Hepatocyte (in vitro differentiated cells): ENCODE data around the gene SLC9A8.

Source experiments
- EZH2 ChIP-seq: fragments of 200-600 bp; sonication (generic); IDR thresholded peaks from 2 replicates; pipeline ENCODE4 v1.6.1; 2016; ENCODE audit warnings: antibody characterized with exemption, mild to moderate bottlenecking, borderline replicate concordance
- TF ChIP-seq, protein P1 (sequence below): fragments of 200-600 bp; sonication (generic); IDR thresholded peaks from 2 replicates; pipeline ENCODE4 v1.5.1; 2016; ENCODE audit warnings: antibody characterized with exemption, mild to moderate bottlenecking; ENCODE audit not compliant: poor library complexity

DNA sequence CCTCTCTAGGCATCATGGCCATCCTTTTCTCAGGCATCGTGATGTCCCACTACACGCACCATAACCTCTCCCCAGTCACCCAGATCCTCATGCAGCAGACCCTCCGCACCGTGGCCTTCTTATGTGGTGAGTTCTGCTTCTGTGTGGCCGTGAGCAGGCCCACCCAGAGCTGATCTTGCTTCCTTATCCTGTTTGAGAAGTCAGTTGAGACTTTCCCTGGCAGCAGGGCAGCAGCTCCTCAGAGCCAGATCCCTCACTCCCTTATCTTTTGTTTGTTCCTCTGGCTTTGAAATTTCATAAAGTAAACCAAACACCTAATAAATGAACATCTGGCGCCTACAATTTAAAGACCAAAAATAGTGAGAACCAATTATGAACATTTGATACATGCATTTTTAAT, 62.1 kb downstream of the SLC9A8 start:
- TF ChIP-seq, protein P1, sequence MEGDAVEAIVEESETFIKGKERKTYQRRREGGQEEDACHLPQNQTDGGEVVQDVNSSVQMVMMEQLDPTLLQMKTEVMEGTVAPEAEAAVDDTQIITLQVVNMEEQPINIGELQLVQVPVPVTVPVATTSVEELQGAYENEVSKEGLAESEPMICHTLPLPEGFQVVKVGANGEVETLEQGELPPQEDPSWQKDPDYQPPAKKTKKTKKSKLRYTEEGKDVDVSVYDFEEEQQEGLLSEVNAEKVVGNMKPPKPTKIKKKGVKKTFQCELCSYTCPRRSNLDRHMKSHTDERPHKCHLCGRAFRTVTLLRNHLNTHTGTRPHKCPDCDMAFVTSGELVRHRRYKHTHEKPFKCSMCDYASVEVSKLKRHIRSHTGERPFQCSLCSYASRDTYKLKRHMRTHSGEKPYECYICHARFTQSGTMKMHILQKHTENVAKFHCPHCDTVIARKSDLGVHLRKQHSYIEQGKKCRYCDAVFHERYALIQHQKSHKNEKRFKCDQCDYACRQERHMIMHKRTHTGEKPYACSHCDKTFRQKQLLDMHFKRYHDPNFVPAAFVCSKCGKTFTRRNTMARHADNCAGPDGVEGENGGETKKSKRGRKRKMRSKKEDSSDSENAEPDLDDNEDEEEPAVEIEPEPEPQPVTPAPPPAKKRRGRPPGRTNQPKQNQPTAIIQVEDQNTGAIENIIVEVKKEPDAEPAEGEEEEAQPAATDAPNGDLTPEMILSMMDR = no peak
- no peak for TF ChIP-seq EZH2
